Vagina (tissue), 2 donors: ENCODE data around the gene DAB1.

ENCODE experiments used
- CTCF ChIP-seq, 3 experiments: fragments of 450-650 bp in 2 of 3; fragments of 200-600 bp in 1 of 3; sonication (generic) in 1 of 3; IDR thresholded peaks; one replicate each; pipeline ENCODE4 v1.5.1; 2017 to 2019; ENCODE audit warnings: antibody characterized with exemption in 3 of 3, mild to moderate bottlenecking in 2 of 3, moderate library complexity in 2 of 3
- POLR2A ChIP-seq, 2 donors: fragments of 450-650 bp; IDR thresholded peaks; one replicate each; pipeline ENCODE4 v1.6.1; 2017; ENCODE audit warnings: antibody characterized with exemption in 2 of 2, mild to moderate bottlenecking in 2 of 2, moderate library complexity in 2 of 2

- TF ChIP-seq CTCF (IDR thresholded peaks at IDR 0.05) (no peak), POLR2A (IDR thresholded peaks at IDR 0.05) (no peak)
These were observed 294.0 kb downstream of the DAB1 start for GRCh38 chr1:57129865-57130264.
